LHCN-M2 (cell line): ENCODE results near the gene ANGPT4. TPM values are rescaled to one million over a fixed set of nuclear protein-coding genes. Genes with fewer than 3 reads are reported as not detected.
"Not testable (repeated sequence)": the region's sequence is repeated elsewhere in the genome, so short reads cannot be mapped to it uniquely, and the experiment has no call there.

Experiments used
- DNase-seq: peaks from one replicate; pipeline ENCODE4 v3.0.0-alpha.2; 2012; ENCODE audit warnings: low read depth
- total RNA-seq: library from RNA; depleted of rRNA; stranded (reverse); fragments of >200 nt; gene quantifications from 2 replicates; pipeline ENCODE4 v1.2.3, GENCODE V29; 2014

Gene ANGPT4
- total RNA-seq, 1 experiment from 2014 or later, result not detected

GRCh38 chr20:845226-845868, 70.8 kb downstream of the ANGPT4 start:
- no peak for DNase-seq

DNA sequence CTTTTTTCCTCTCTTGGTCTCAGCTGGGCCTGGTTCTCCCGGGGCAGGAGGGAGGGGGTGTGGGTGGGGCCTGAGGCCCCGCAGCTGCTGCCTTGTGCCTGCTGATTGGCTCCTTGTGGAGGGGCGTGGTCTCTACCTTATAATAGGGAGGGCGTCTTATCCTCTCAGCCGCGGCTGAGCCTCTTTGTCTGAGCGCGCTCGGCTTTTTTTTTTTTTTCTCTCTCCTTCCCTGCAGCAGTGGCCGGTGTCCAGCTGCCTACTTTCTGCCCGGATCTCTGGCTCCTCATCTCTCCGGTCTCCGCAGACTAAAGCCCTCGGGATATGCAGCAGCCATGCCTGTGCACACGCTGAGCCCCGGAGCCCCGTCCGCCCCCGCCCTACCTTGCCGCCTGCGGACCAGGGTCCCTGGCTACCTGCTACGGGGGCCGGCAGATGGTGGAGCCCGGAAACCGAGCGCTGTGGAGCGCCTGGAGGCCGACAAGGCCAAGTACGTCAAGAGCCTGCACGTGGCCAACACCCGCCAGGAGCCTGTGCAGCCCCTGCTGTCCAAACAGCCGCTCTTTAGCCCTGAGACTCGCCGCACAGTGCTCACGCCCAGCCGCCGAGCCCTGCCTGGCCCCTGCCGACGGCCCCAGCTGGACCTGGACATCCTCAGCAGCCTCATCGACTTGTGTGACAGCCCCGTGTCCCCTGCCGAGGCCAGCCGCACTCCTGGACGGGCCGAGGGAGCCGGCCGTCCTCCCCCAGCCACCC, 71.5 kb downstream of the ANGPT4 start:
- DNase-seq, result peak; percentile 77

- DNase-seq, result no peak
Measured at GRCh38 chr20:843912-844311, 72.2 kb downstream of the ANGPT4 start.

- no peak for DNase-seq
Measured at GRCh38 chr20:842547-842940, 73.6 kb downstream of the ANGPT4 start.

GRCh38 chr20:841568-842546, 74.3 kb downstream of the ANGPT4 start:
- no peak for DNase-seq

- DNase-seq, result no peak
Measured at GRCh38 chr20:840858-841567, 75.1 kb downstream of the ANGPT4 start.

- no peak for DNase-seq
Measured at GRCh38 chr20:840503-840857, 75.7 kb downstream of the ANGPT4 start.

DNA sequence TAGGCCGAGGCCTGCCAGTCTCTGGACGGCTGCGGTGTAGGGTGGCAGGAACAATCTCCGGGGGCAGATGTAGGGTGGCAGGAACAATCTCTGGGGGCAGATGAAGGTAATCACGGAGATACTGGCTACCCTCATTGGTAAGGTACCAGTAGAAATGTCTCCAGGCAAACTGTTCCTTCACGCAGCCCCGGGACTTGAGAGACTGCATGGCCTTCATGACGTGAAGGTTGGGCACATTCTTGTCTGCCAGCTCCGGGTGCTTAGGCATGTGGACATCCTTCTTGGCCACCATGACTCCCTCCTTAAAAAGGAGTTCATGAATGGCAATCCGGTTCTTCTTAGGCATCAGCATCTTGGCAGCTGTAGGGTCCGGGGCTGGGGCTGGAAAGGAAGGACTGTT, 76.5 kb downstream of the ANGPT4 start:
- no peak for DNase-seq

GRCh38 chr20:839015-839414, 77.1 kb downstream of the ANGPT4 start:
- DNase-seq, result no peak

DNA sequence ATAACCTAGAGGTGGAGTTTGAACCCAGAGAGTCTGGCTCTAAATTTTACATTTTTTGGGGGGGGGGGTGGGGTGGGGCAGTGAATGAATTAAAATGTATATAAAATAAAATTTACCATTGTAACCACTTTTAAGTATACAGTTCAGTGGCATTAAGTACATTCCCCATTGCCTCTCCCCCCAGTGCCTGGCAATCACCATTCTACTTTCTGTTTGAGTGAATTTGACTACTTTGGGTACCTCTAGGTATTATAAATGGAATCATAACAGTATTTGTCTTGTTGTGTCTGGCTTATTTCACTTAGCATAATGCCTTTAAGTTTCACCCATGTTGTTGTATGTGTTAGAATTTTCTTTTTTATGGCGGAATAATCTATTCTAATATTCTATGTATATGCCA, 79.9 kb downstream of the ANGPT4 start:
- no peak for DNase-seq

- DNase-seq, result peak; percentile 68
Measured at GRCh38 chr20:835608-836045, 80.5 kb downstream of the ANGPT4 start.

GRCh38 chr20:834151-834746, 81.9 kb downstream of the ANGPT4 start:
- no peak for DNase-seq

- DNase-seq, result peak; percentile 88
Measured at GRCh38 chr20:833450-834150, 82.5 kb downstream of the ANGPT4 start, which contains the start of gene FAM110A. FAM110A (plus strand) TSS chr20:833715; CDS start chr20:844805, 11,090 bp downstream.

GRCh38 chr20:833121-833449, 83.0 kb downstream of the ANGPT4 start:
- DNase-seq, result no peak

- no peak for DNase-seq
Measured at GRCh38 chr20:831956-832355, 84.2 kb downstream of the ANGPT4 start.

DNA sequence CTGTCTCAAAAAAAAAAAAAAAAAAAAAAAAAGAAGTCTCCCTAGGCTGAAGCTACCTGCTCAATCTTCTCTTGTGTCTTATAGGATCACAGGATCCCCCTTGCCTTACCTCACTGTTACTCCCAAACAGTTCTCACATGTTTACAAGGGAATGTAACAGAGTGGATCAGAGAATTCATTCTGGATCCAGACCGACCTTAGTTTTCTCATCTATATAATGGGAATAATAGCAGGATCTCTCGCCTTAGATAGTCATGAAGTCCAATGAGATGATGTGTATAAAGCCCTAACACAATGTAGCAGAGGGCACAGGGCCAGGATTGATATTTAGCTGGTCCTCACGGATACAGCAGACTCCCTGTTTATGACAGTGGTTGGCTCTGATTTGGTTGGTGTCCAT, 84.9 kb downstream of the ANGPT4 start:
- DNase-seq, result no peak

GRCh38 chr20:830011-830521, 86.1 kb downstream of the ANGPT4 start:
- no peak for DNase-seq

DNA sequence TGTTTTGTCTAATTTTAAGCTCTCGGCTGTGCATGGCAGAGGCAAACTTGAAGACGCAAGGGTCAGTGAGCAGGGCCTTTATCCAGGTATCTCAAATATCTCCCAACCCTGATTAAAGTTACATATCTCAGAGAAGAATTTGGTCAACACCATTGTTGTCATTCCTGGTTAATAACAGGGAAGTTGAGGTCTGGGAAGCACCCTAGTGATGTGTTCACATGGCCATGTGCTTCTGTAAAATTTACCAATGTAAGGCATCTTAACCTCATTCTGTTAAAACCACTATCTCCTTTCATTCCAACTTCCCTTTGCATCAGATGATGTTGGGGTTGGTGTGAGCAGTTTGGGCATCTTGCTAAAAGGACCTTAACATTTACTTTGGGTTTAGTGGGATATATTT, 86.6 kb downstream of the ANGPT4 start:
- DNase-seq, result no peak

DNA sequence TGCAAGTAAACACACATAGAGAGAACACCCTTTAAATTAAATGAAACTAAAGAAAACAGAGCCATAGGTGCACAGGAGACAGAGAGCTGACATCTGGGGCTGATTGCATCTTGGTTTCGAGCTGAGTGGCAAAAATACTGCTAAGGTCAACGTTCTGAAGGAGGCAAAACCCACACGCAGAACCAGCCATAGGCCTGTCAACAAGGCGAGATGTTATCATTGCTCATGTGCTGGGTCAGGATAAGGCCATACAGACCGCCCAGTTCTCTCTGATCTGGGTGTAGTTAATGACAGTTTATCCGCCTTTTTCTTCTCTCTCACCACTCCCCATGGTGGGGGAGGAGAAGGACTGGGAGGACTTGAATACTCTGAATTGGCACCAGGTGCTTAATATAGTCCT, 87.1 kb downstream of the ANGPT4 start:
- DNase-seq, result no peak

- not testable (repeated sequence) for DNase-seq
Measured at GRCh38 chr20:827981-828380, 88.2 kb downstream of the ANGPT4 start.
